GM23338 (cell line): Measurements from ENCODE around the gene CMTR1. TPM values are rescaled to one million over a fixed set of nuclear protein-coding genes. Genes with fewer than 3 reads are reported as not detected.

Experiments
- ATAC-seq: fragments of 200-7000 bp; cut with Tn5 transposase; 3 replicates; pipeline ENCODE4 v1.9.1; 2020
- DNase-seq: peaks from one replicate; pipeline ENCODE4 v3.0.0-alpha.2; 2015; ENCODE audit warnings: low spot score
- H2AFZ ChIP-seq: fragments of 200-600 bp; sonication (generic); 2 replicates; pipeline ENCODE4 v1.8.0; 2016; ENCODE audit warnings: antibody characterized with exemption, mild to moderate bottlenecking, moderate library complexity
- H3F3A ChIP-seq: fragments of 200-600 bp; sonication (generic); replicated peaks from 2 replicates; pipeline ENCODE4 v1.8.0; 2017; ENCODE audit warnings: antibody characterized with exemption, mixed run types, low read depth
- H3K27ac ChIP-seq: fragments of 200-600 bp; sonication (generic); 2 replicates; pipeline ENCODE4 v1.6.1; 2016; ENCODE audit warnings: low read depth
- H3K27me3 ChIP-seq: fragments of 200-600 bp; sonication (generic); 2 replicates; pipeline ENCODE4 v1.8.0; 2016; ENCODE audit warnings: mild to moderate bottlenecking, mixed run types, moderate library complexity; ENCODE audit not compliant: insufficient read depth
- H3K36me3 ChIP-seq: fragments of 200-600 bp; sonication (generic); 2 replicates; pipeline ENCODE4 v1.8.0; 2016; ENCODE audit warnings: mild to moderate bottlenecking; ENCODE audit not compliant: insufficient read depth
- H3K4me1 ChIP-seq: fragments of 200-600 bp; sonication (generic); 2 replicates; pipeline ENCODE4 v1.8.0; 2016; ENCODE audit warnings: mild to moderate bottlenecking, moderate library complexity; ENCODE audit not compliant: insufficient read depth
- H3K4me2 ChIP-seq: fragments of 200-600 bp; sonication (generic); 2 replicates; pipeline ENCODE4 v1.7.1; 2017; ENCODE audit warnings: mixed run types
- H3K4me3 ChIP-seq: fragments of 200-600 bp; sonication (generic); 2 replicates; pipeline ENCODE4 v1.6.1; 2016; ENCODE audit warnings: mixed run types
- H3K79me2 ChIP-seq: fragments of 200-600 bp; sonication (generic); replicated peaks from 2 replicates; pipeline ENCODE4 v1.8.0; 2017; ENCODE audit warnings: mild to moderate bottlenecking; ENCODE audit not compliant: insufficient read depth
- H3K9me2 ChIP-seq: fragments of 200-600 bp; sonication (generic); 2 replicates; pipeline ENCODE4 v1.8.0; 2017; ENCODE audit not compliant: insufficient read depth
- H4K20me1 ChIP-seq: fragments of 200-600 bp; sonication (generic); replicated peaks from 2 replicates; pipeline ENCODE4 v1.8.0; 2017; ENCODE audit warnings: mild to moderate bottlenecking; ENCODE audit not compliant: insufficient read depth
- H3K27ac Mint-ChIP-seq: 2 replicates; pipeline ENCODE4 v1.8.0; 2020; ENCODE audit warnings: inconsistent platforms, mild to moderate bottlenecking, moderate library complexity, mixed read lengths
- H3K27me3 Mint-ChIP-seq: 3 replicates; pipeline ENCODE4 v1.8.0; 2022; ENCODE audit warnings: low read depth, mild to moderate bottlenecking, moderate library complexity, mixed read lengths, inconsistent platforms; ENCODE audit not compliant: insufficient read depth, poor library complexity
- H3K36me3 Mint-ChIP-seq: 3 replicates; pipeline ENCODE4 v1.8.0; 2021; ENCODE audit warnings: low read depth, mild to moderate bottlenecking, inconsistent platforms, moderate library complexity, mixed read lengths
- H3K4me1 Mint-ChIP-seq: 3 replicates; pipeline ENCODE4 v1.8.0; 2020; ENCODE audit warnings: mild to moderate bottlenecking, inconsistent platforms, mixed read lengths
- H3K4me3 Mint-ChIP-seq: 3 replicates; pipeline ENCODE4 v1.8.0; 2021; ENCODE audit warnings: moderate library complexity, mild to moderate bottlenecking, inconsistent platforms, mixed read lengths
- H3K9me3 Mint-ChIP-seq: 3 replicates; pipeline ENCODE4 v1.8.0; 2020; ENCODE audit warnings: moderate library complexity, mild to moderate bottlenecking, inconsistent platforms, mixed read lengths
- POLR2AphosphoS5 ChIP-seq: IDR thresholded peaks from 2 replicates; pipeline ENCODE4 v1.6.1; 2016; ENCODE audit warnings: antibody characterized with exemption, low read depth
- REST ChIP-seq: IDR thresholded peaks from one replicate; pipeline ENCODE4 v1.6.1; 2018; ENCODE audit warnings: antibody characterized with exemption; ENCODE audit not compliant: unreplicated experiment
- ZNF331 ChIP-seq: fragments of 250-450 bp; sonication (Bioruptor Pico); IDR thresholded peaks from 2 replicates; pipeline ENCODE4 v1.5.0; 2020; ENCODE audit warnings: low read depth, mild to moderate bottlenecking, moderate library complexity
- ZNF462 ChIP-seq: fragments of 250-450 bp; sonication (Bioruptor Pico); IDR thresholded peaks from 2 replicates; pipeline ENCODE4 v1.5.0; 2020; ENCODE audit warnings: mild to moderate bottlenecking, moderate library complexity
- polyA plus RNA-seq: library from polyadenylated mRNA; unstranded; fragments of >200 nt; fragmentation: Nextera tagmentation; extraction: Ambion mirVana; gene quantifications from 2 replicates; pipeline ENCODE4 v1.2.1, GENCODE V29; 2016
- total RNA-seq: library from RNA; depleted of rRNA; stranded (reverse); fragments of >200 nt; shearing (Covaris generic); gene quantifications from 2 replicates; pipeline ENCODE4 v1.2.3, GENCODE V29; 2014

The CMTR1 gene
- total and polyA plus RNA-seq, 2 experiments from 2014 or later = 7.3 to 36.4 TPM

- no peak for TF ChIP-seq ZNF462 (CRISPR knock-in tag)
Measured at GRCh38 chr6:37451441-37452193, 18.6 kb downstream of the CMTR1 start (continued).

GRCh38 chr6:37452522-37452921 is 19.5 kb downstream of the CMTR1 start:
- Mint-ChIP-seq H3K36me3 (peaks cover 28% of the 10 kb centered on the region; the same call in 2 of the 3 replicates), H3K27me3 (peaks cover 2% of the 10 kb centered on the region), H3K4me3 (no peak overlapping the region), H3K27ac (no peak overlapping the region), H3K9me3 (no peaks in the 10 kb centered on the region), H3K4me1 (no peaks in the 10 kb centered on the region)
- ATAC-seq (no peak), DNase-seq (no peak)
- no peaks in the 10 kb centered on the region for H3F3A ChIP-seq
- H4K20me1 ChIP-seq = peaks cover 12% of the 10 kb centered on the region; the same call in 1 of the 2 replicates
- no peaks in the 10 kb centered on the region for H3K79me2 ChIP-seq
- H3K27ac ChIP-seq = no peak overlapping the region
- no peaks in the 10 kb centered on the region for H3K9me2 ChIP-seq
- H3K27me3 ChIP-seq = no peaks in the 10 kb centered on the region
- no peak overlapping the region for H3K4me3 ChIP-seq
- H3K4me2 ChIP-seq = no peak overlapping the region
- H3K4me1 ChIP-seq = no peaks in the 10 kb centered on the region
- peaks cover 15% of the 10 kb centered on the region for H3K36me3 ChIP-seq
- H2AFZ ChIP-seq = no peak overlapping the region
- TF ChIP-seq REST (no peak), ZNF331 (no peak), ZNF462 (CRISPR knock-in tag) (no peak), POLR2AphosphoS5 (no peak)
